ENCODE measurements around the gene HOXA10. TPM values are rescaled to one million over a fixed set of nuclear protein-coding genes. Genes with fewer than 3 reads are reported as not detected.

Gene HOXA10
- total RNA-seq, 3 donors from 2014 or later, result 2.3 to 21.1 (median 5.2) TPM

- DNase-seq (ENCODE audit: low spot score in 2 of 2), result peak; percentile 75 to 89
- intact Hi-C loops (cut with DNase I; ENCODE audit: low total_unique reads), result loop anchor here (5.0 kb wide), 2 partner anchors 530 to 775 kb away; no protein-coding TSS in a partner anchor
- peaks cover 0 to 30% of the 10 kb centered on the region in 2 donors for H3K27me3 ChIP-seq
- TF ChIP-seq POLR2AphosphoS5 (IDR thresholded peaks at IDR 0.05) (peak in 2 of 3 donors; percentile 11 to 15), POLR2A (IDR thresholded peaks at IDR 0.05) (no peak)
- no peaks in the 10 kb centered on the region for H3K36me3 ChIP-seq
- H3K4me3 ChIP-seq, result peak within 1 kb of the TSS; percentile 51 to 80 (median 75)
- H3K4me1 ChIP-seq, result peaks cover 0 to 4% of the 10 kb centered on the region in 2 donors
- peak within 1 kb of the TSS; percentile 95 to 96 for H3K27ac ChIP-seq
- H3K9me3 ChIP-seq, result no peaks in the 10 kb centered on the region
These were observed 26.7 kb downstream of the HOXA10 start, which contains the start of gene HOXA6 for GRCh38 chr7:27147199-27148030. Gene HOXA6 (minus strand): TSS chr7:27147774. CDS start chr7:27147749, 25 bp downstream.

- Histone ChIP-seq H3K4me3 (peak overlapping the region; percentile 51 to 80 (median 75)), H3K9me3 (no peaks in the 10 kb centered on the region), H3K4me1 (peaks cover 0 to 4% of the 10 kb centered on the region in 2 donors), H3K27ac (peak overlapping the region; percentile 95 to 96), H3K27me3 (peaks cover 0 to 25% of the 10 kb centered on the region in 2 donors), H3K36me3 (no peaks in the 10 kb centered on the region)
- peak; percentile 40 to 46 for DNase-seq (ENCODE audit: low spot score in 2 of 2)
- no peak for TF ChIP-seq POLR2AphosphoS5 (IDR thresholded peaks at IDR 0.05)
- TF ChIP-seq CTCF (IDR thresholded peaks at IDR 0.05), result no peak
- no peak for TF ChIP-seq POLR2A (IDR thresholded peaks at IDR 0.05)
- intact Hi-C loops (cut with DNase I; ENCODE audit: low total_unique reads), result loop anchor here (5.0 kb wide), 2 partner anchors 531 to 774 kb away; no protein-coding TSS in a partner anchor
These were observed 27.5 kb downstream of the HOXA10 start for GRCh38 chr7:27146491-27147198.

GRCh38 chr7:27145914-27146412, 28.2 kb downstream of the HOXA10 start:
- TF ChIP-seq CTCF (IDR thresholded peaks at IDR 0.05) (no peak), POLR2A (IDR thresholded peaks at IDR 0.05) (no peak), POLR2AphosphoS5 (IDR thresholded peaks at IDR 0.05) (no peak)
- peak overlapping the region; percentile 95 to 96 for H3K27ac ChIP-seq
- intact Hi-C loops (cut with DNase I; ENCODE audit: low total_unique reads), result loop anchor here (5.0 kb wide), 2 partner anchors 531 to 774 kb away; no protein-coding TSS in a partner anchor
- DNase-seq (ENCODE audit: low spot score in 2 of 2), result peak in 1 of 2 donors; percentile 45
- peaks cover 0 to 4% of the 10 kb centered on the region in 2 donors for H3K4me1 ChIP-seq
- no peaks in the 10 kb centered on the region for H3K9me3 ChIP-seq
- H3K27me3 ChIP-seq, result peaks cover 0 to 25% of the 10 kb centered on the region in 2 donors
- no peaks in the 10 kb centered on the region for H3K36me3 ChIP-seq
- peak overlapping the region; percentile 14 to 80 (median 75) for H3K4me3 ChIP-seq

GRCh38 chr7:27145165-27145913, 28.8 kb downstream of the HOXA10 start:
- Histone ChIP-seq H3K27me3 (peaks cover 0 to 25% of the 10 kb centered on the region in 2 donors), H3K9me3 (no peaks in the 10 kb centered on the region), H3K27ac (peak overlapping the region; percentile 95 to 96), H3K36me3 (no peaks in the 10 kb centered on the region), H3K4me1 (peaks cover 0 to 4% of the 10 kb centered on the region in 2 donors), H3K4me3 (peak overlapping the region; percentile 14 to 80 (median 75))
- DNase-seq (ENCODE audit: low spot score in 2 of 2), result peak in 1 of 2 donors; percentile 25
- no peak for TF ChIP-seq POLR2A (IDR thresholded peaks at IDR 0.05)
- TF ChIP-seq CTCF (IDR thresholded peaks at IDR 0.05), result no peak
- no peak for TF ChIP-seq POLR2AphosphoS5 (IDR thresholded peaks at IDR 0.05)
- intact Hi-C loops (cut with DNase I; ENCODE audit: low total_unique reads), result loop anchor here (5.0 kb wide), 2 partner anchors 532 to 773 kb away; no protein-coding TSS in a partner anchor

All from breast epithelium (tissue), 4 donors.